GM20000 (cell line): ENCODE data around the gene MAOA.

Experiments used
- DNase-seq: peaks from one replicate; pipeline ENCODE4 v3.0.0; 2012; ENCODE audit warnings: low spot score
- CTCF ChIP-seq: IDR thresholded peaks from 2 replicates; pipeline ENCODE4 v1.5.1; 2012; ENCODE audit warnings: mild to moderate bottlenecking, control low read depth; ENCODE audit errors: extremely low read depth, missing control alignments

Gene MAOA

GRCh38 chrX:43679058-43679457 is 23.0 kb downstream of the MAOA start:
- DNase-seq: no peak
- no peak for TF ChIP-seq CTCF

- DNase-seq: no peak
- TF ChIP-seq CTCF: no peak
Measured at GRCh38 chrX:43679778-43680177, 23.7 kb downstream of the MAOA start.

GRCh38 chrX:43682726-43683125 is 26.6 kb downstream of the MAOA start:
- TF ChIP-seq CTCF: no peak
- DNase-seq: no peak

- no peak for TF ChIP-seq CTCF
- DNase-seq: no peak
Measured at GRCh38 chrX:43685221-43685620, 29.1 kb downstream of the MAOA start.

GRCh38 chrX:43688586-43688985 is 32.5 kb downstream of the MAOA start:
- DNase-seq: no peak
- no peak for TF ChIP-seq CTCF

GRCh38 chrX:43693602-43694406 is 37.7 kb downstream of the MAOA start:
- TF ChIP-seq CTCF: no peak
- no peak for DNase-seq

- TF ChIP-seq CTCF: no peak
- DNase-seq: no peak
Measured at GRCh38 chrX:43699475-43699874, 43.4 kb downstream of the MAOA start.
